D721Med (cell line): ENCODE measurements around the gene PTPRG.

ENCODE experiments used
- DNase-seq: peaks from one replicate; pipeline ENCODE4 v3.0.0; 2011; ENCODE audit warnings: low spot score; ENCODE audit not compliant: insufficient read length
- FAIRE-seq: peaks from 2 replicates; lab custom pipeline; 2011; peaks lifted over from hg19 to GRCh38; lab: Jason Lieb, UNC
- CTCF ChIP-seq: IDR thresholded peaks from 2 replicates; pipeline ENCODE4 v1.5.1; 2012; ENCODE audit warnings: mild to moderate bottlenecking, control low read depth; ENCODE audit not compliant: insufficient read depth; ENCODE audit errors: missing control alignments

PTPRG gene

GRCh38 chr3:61597906-61598305, 36.5 kb downstream of the PTPRG start:
- TF ChIP-seq CTCF, result no peak
- DNase-seq, result no peak
- no peak for FAIRE-seq

- DNase-seq (no peak), FAIRE-seq (no peak)
- no peak for TF ChIP-seq CTCF
These were observed 38.8 kb downstream of the PTPRG start for GRCh38 chr3:61600195-61600594.

- DNase-seq, result no peak
- no peak for FAIRE-seq
- no peak for TF ChIP-seq CTCF
These were observed 40.5 kb downstream of the PTPRG start for GRCh38 chr3:61601831-61602230.

GRCh38 chr3:61602466-61602865, 41.1 kb downstream of the PTPRG start:
- no peak for FAIRE-seq

GRCh38 chr3:61605589-61606175, 44.3 kb downstream of the PTPRG start:
- DNase-seq, result no peak
- FAIRE-seq, result no peak
- no peak for TF ChIP-seq CTCF

More at GRCh38 chr3:61602466-61602865, 41.1 kb downstream of the PTPRG start:
- no peak for TF ChIP-seq CTCF
- DNase-seq, result no peak

- DNase-seq (no peak), FAIRE-seq (no peak)
- TF ChIP-seq CTCF, result no peak
These were observed 44.8 kb downstream of the PTPRG start for GRCh38 chr3:61606196-61606595.

- DNase-seq (no peak), FAIRE-seq (no peak)
- no peak for TF ChIP-seq CTCF
These were observed 46.7 kb downstream of the PTPRG start for GRCh38 chr3:61608072-61608471.
